Activated CD8-positive, alpha-beta T cell treated with anti-CD3 and anti-CD28 coated beads for 36 hours (primary cell): Measurements from ENCODE around the gene TLE2. TPM values are rescaled to one million over a fixed set of nuclear protein-coding genes. Genes with fewer than 3 reads are reported as not detected.

Experiments
- ATAC-seq: fragments of 200-7000 bp; cut with Tn5 transposase; one replicate; pipeline ENCODE4 v1.10.0; 2021; ENCODE audit warnings: mild to moderate bottlenecking, moderate library complexity
- CTCF ChIA-PET: fragments of 350-600 bp; sonication (Branson Sonifier 250); formaldehyde crosslinking; loops from one replicate; lab custom pipeline; 2021; ENCODE audit warnings: antibody characterized with exemption; lab: Charles Lee
- POLR2A ChIA-PET: fragments of 350-600 bp; sonication (Branson Sonifier 250); formaldehyde crosslinking; loops from one replicate; lab custom pipeline; 2021; ENCODE audit warnings: antibody characterized with exemption; lab: Charles Lee
- DNase-seq: peaks from one replicate; pipeline ENCODE4 v3.0.0-alpha.2; 2020
- H3K27ac Mint-ChIP-seq: one replicate; pipeline ENCODE4 v1.8.0; 2021; ENCODE audit warnings: mild to moderate bottlenecking, mixed read lengths
- H3K27me3 Mint-ChIP-seq: one replicate; pipeline ENCODE4 v1.8.0; 2021; ENCODE audit warnings: mixed read lengths
- H3K36me3 Mint-ChIP-seq: one replicate; pipeline ENCODE4 v1.8.0; 2021; ENCODE audit warnings: low read depth, mixed read lengths
- H3K4me1 Mint-ChIP-seq: one replicate; pipeline ENCODE4 v1.8.0; 2021; ENCODE audit warnings: low read depth, mixed read lengths
- H3K4me3 Mint-ChIP-seq: one replicate; pipeline ENCODE4 v1.8.0; 2021; ENCODE audit warnings: mild to moderate bottlenecking, moderate library complexity, mixed read lengths
- H3K9me3 Mint-ChIP-seq: one replicate; pipeline ENCODE4 v1.8.0; 2021; ENCODE audit warnings: mixed read lengths
- intact Hi-C: fragments of 100-400 bp; cut with micrococcal nuclease; formaldehyde crosslinking; loops from one replicate; pipeline ENCODE4 v1.10.0; 2022
- total RNA-seq, 2 experiments: library from RNA; stranded (reverse); gene quantifications; one replicate each; pipeline ENCODE4 v1.2.3, GENCODE V29; 2021
- TF ChIP-seq, protein P1 (sequence below): fragments of 200-600 bp; IDR thresholded peaks from one replicate; pipeline ENCODE4 v1.8.0; 2022; ENCODE audit warnings: antibody characterized with exemption, mild to moderate bottlenecking

TLE2 gene
- total RNA-seq, 2 experiments from 2014 or later: 2.8 to 3.0 TPM

DNA sequence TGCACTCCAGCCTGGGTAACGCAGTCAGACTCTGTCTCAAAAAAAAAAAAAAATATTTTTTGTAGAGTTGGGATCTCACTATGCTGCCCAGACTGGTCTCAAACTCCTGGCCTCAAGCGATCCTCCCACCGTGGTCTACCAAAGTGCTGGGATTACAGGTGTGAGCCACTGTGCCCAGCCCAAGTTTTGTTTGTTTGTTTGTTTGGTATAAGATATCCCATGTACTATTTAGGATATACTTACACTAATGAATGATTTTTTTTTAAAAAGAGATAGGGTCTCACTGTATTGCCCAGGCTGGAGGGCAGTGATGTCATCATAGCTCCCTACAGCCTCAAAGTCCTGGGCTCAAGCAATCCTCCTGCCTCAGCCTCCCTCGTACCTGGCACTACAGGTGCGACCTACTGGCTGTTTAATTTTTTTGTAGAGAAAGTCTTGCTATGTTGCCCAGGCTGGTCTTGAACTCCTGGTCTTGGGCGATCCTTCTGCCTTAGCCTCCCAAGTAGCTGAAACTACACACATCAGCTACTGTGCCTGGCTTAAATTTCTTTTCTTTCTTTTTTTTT, 27.8 kb downstream of the TLE2 start:
- no peak for ATAC-seq
- TF ChIP-seq, protein P1, sequence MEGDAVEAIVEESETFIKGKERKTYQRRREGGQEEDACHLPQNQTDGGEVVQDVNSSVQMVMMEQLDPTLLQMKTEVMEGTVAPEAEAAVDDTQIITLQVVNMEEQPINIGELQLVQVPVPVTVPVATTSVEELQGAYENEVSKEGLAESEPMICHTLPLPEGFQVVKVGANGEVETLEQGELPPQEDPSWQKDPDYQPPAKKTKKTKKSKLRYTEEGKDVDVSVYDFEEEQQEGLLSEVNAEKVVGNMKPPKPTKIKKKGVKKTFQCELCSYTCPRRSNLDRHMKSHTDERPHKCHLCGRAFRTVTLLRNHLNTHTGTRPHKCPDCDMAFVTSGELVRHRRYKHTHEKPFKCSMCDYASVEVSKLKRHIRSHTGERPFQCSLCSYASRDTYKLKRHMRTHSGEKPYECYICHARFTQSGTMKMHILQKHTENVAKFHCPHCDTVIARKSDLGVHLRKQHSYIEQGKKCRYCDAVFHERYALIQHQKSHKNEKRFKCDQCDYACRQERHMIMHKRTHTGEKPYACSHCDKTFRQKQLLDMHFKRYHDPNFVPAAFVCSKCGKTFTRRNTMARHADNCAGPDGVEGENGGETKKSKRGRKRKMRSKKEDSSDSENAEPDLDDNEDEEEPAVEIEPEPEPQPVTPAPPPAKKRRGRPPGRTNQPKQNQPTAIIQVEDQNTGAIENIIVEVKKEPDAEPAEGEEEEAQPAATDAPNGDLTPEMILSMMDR: no peak

DNA sequence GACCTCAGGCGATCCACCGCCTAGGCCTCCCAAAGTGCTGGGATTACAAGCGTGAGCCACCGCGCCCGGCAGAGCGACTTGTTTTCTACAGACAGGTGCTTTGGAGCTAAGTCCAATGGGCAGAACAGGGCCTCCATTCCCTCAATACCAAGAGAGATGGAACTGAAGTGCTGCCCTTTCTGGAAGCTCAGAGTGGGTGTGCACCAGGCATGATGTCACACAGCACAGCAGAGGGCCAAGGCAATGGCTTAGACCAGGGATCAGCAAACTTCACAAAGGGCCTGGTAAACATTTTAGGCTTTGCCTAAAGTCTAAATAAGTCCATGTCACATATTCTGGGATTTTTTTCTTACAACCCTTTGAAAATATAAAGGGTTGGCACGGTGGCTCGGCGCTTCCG, 30.4 kb downstream of the TLE2 start:
- Mint-ChIP-seq H3K27me3 (no peaks in the 10 kb centered on the region), H3K4me1 (no peaks in the 10 kb centered on the region), H3K36me3 (no peaks in the 10 kb centered on the region), H3K9me3 (no peaks in the 10 kb centered on the region), H3K4me3 (no peak overlapping the region), H3K27ac (no peak overlapping the region)
- DNase-seq: no peak
- no peak for ATAC-seq
- CTCF ChIA-PET: no interaction called here
- TF ChIP-seq, protein P1: no peak
- POLR2A ChIA-PET: no interaction called here
- intact Hi-C loops: no loop called here

More for the DNA sequence above, 27.8 kb downstream of the TLE2 start:
- no peaks in the 10 kb centered on the region for H3K27me3 Mint-ChIP-seq
- H3K9me3 Mint-ChIP-seq: no peaks in the 10 kb centered on the region
- POLR2A ChIA-PET: no interaction called here
- H3K36me3 Mint-ChIP-seq: peaks cover 1% of the 10 kb centered on the region
- no peak overlapping the region for H3K4me3 Mint-ChIP-seq
- DNase-seq: no peak
- intact Hi-C loops: no loop called here
- CTCF ChIA-PET: no interaction called here
- no peak overlapping the region for H3K27ac Mint-ChIP-seq
- H3K4me1 Mint-ChIP-seq: no peaks in the 10 kb centered on the region

DNA sequence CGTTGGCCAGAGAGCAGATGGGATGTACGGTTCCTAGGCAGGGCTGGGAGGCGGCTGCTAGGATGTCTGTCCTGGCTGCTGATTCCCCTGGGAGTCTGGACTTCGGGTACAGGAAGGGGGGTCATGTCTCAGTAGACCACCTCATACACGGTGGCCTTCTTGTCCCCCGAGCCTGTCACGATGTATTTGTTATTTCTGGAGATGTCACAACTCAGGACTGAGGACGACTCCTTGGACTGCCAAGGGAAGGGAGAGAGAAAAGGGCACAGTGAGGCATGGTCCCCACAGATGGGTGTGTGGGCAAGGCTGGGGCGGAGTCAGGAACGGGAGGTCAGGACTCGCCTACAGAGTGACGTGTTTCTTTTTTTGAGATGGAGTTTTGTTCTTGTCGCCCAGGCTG, 31.4 kb downstream of the TLE2 start:
- Mint-ChIP-seq H3K9me3 (no peaks in the 10 kb centered on the region), H3K36me3 (no peaks in the 10 kb centered on the region), H3K27me3 (no peaks in the 10 kb centered on the region), H3K4me3 (no peak overlapping the region), H3K4me1 (no peaks in the 10 kb centered on the region), H3K27ac (no peak overlapping the region)
- intact Hi-C loops: no loop called here
- ATAC-seq (no peak), DNase-seq (no peak)
- POLR2A ChIA-PET: no interaction called here
- TF ChIP-seq, protein P1: no peak
- CTCF ChIA-PET: no interaction called here

DNA sequence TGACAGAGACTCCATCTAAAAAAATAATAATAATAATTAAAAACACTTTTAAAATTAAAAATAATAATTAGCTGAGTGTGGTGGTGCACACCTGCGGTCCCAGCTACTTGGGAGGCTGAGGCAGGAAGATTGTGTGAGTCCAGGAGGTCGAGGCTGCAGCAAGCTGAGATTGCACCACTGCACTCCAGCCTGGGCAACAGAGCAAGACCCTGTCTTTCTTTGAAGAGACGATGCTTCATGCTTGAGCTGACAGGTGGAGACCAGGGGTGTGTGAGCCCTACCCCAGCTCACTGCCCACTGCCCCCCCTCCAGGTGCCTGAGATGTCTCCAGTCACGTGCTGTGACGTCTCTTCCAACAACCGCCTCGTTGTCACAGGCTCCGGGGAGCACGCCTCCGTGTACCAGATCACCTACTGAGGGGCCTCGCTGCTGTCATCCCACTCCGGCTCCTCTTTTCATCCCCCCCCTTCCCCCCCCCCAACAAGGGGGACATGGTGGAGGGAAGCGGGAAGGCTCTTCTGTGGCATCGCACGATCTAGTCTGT, 34.4 kb downstream of the TLE2 start:
- DNase-seq: no peak
- CTCF ChIA-PET: no interaction called here
- Mint-ChIP-seq H3K4me1 (no peaks in the 10 kb centered on the region), H3K36me3 (no peaks in the 10 kb centered on the region), H3K27ac (no peak overlapping the region), H3K9me3 (no peaks in the 10 kb centered on the region), H3K4me3 (no peak overlapping the region), H3K27me3 (no peaks in the 10 kb centered on the region)
- TF ChIP-seq, protein P1: no peak
- POLR2A ChIA-PET: no interaction called here
- intact Hi-C loops: no loop called here
- no peak for ATAC-seq

DNA sequence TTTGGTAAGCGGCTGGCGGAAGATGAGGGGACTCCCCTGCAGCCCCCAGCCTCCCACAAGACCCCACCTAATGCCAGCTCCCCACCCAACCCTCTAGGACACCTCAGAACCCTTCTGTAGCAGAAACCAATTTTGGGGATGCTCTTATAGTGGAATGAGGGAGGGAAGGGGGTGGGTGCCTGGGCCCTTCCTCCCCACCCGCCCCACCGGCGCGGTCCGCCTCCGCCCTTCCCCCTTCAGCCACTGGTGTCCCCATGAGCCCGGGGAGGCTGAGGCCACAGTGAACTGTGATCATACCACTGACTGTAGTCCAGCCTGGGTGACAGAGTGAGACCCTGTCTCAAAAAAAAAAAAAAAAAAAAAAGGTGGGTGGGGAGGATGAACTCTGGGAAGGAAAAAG, 35.5 kb downstream of the TLE2 start:
- intact Hi-C loops: no loop called here
- no peak for DNase-seq
- H3K36me3 Mint-ChIP-seq: no peaks in the 10 kb centered on the region
- TF ChIP-seq, protein P1: no peak
- no peak overlapping the region for H3K27ac Mint-ChIP-seq
- no peaks in the 10 kb centered on the region for H3K9me3 Mint-ChIP-seq
- H3K27me3 Mint-ChIP-seq: no peaks in the 10 kb centered on the region
- no peak for ATAC-seq
- H3K4me1 Mint-ChIP-seq: no peaks in the 10 kb centered on the region
- POLR2A ChIA-PET: no interaction called here
- CTCF ChIA-PET: no interaction called here
- H3K4me3 Mint-ChIP-seq: no peak overlapping the region
